Stimulated activated CD4-positive, alpha-beta T cell treated with anti-CD3 and anti-CD28 coated beads, Interleukin-15, amount 100 ng/mL, for 1 hour (primary cell): ENCODE measurements around the gene CHRDL1.
"Not testable (repeated sequence)": the region's sequence is repeated elsewhere in the genome, so short reads cannot be mapped to it uniquely, and the experiment has no call there.

ENCODE experiments used
- DNase-seq, 2 donors: peaks; one replicate each; pipeline ENCODE4 v3.0.0-alpha.2; 2020; ENCODE audit warnings: low read depth in 1 of 2, low spot score in 1 of 2

The CHRDL1 gene, protein sequence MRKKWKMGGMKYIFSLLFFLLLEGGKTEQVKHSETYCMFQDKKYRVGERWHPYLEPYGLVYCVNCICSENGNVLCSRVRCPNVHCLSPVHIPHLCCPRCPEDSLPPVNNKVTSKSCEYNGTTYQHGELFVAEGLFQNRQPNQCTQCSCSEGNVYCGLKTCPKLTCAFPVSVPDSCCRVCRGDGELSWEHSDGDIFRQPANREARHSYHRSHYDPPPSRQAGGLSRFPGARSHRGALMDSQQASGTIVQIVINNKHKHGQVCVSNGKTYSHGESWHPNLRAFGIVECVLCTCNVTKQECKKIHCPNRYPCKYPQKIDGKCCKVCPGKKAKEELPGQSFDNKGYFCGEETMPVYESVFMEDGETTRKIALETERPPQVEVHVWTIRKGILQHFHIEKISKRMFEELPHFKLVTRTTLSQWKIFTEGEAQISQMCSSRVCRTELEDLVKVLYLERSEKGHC

DNA sequence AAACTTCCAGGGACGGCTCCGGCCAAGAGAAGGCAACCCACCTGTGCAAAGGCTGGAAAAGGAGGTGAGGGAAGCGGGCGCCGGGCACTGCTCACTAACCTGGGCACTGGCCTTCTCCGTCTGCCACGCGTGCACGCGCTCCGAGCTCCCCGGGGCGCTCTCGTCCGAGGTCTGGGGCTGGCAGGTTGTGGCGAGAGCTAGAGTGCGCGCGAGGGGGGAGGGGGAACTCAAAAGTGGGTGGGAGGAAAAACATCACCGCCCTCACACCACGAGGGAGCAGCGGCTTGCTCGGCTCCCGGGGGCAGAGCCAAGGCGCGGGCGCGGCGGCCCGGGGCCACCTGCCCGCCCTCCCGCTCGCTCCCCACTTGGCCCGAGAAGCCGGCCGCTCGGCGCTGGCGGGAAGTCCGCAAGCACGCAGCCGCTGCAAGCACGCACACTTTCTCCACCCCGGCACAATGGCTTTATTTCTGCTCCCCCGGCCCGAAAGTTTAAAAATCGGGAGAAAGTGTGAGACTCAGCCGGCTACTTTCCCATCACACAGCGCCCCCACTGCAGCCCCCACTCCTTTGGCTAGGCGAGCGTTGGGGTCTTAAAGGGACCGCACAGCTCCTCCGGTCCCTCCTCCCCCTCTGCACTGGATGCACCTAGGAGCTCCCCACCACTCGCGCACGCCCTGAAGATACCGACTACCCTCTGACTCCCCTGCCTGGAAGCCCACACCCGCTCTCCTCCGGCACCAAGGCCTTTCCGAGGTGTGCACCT, at the start of gene CHRDL1:
TSS of gene CHRDL1 (minus strand) at position 173 of the 762 bp plus-strand sequence. CDS start 3,636 bp downstream, outside the sequence.
- DNase-seq = no peak

DNA sequence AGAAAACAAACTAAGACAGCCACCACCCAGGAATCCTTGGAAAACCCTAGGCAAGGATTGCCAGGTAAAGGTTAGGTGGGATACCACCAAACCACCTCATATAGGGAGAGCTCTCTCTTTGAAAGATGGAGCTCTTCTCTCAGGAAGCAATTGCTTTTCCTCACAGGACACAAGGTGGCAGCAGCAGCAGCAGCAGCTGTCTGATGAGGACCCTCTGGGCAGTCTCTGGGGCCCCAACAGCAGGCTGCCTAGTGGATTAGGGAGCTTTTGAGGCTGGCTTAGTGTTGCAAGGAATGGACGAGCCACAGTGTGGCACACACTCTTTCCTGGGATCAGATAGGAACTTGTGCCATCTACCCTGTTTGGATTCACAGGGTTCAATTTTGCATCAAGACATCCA, 41.4 kb upstream of the CHRDL1 start:
- no peak for DNase-seq

DNA sequence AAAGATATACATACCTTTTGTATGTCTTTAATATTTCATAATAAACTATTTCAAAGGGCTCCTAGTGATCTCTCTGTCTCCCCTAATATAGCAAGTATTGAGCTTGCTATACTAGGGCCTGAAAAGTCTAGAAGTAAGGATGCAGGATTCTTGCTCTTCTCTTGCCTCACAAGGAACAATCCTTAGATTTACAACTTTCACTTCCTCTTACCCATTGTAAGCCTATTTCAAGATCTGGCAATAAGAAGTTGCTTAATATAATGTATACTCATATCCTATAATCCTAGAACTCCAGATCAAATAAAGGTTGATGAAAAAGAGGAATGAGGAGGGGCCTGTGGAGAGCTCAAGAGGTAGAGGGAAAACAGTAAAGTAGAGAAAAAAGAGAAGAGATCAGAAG, 40.8 kb upstream of the CHRDL1 start:
- no peak for DNase-seq

DNA sequence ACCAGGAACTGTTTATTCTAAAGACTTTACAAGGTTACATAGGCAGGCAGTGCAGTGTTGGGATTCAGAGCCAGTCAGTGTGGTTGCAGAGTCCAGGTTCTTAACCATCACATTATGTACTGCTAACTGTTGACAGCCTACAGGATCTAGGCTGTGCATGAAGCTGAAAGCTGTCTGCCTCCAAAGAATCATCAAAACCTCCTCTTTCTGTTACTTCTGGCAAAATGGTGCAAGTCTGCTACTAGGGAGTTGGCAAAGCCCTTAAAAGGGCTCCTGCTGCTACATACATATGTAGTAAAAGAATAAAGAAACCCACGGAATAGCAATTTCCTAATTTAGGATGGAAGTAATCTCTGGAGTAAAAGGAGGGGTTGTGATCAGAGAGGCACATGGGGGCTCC, 40.4 kb upstream of the CHRDL1 start:
- DNase-seq = no peak

DNA sequence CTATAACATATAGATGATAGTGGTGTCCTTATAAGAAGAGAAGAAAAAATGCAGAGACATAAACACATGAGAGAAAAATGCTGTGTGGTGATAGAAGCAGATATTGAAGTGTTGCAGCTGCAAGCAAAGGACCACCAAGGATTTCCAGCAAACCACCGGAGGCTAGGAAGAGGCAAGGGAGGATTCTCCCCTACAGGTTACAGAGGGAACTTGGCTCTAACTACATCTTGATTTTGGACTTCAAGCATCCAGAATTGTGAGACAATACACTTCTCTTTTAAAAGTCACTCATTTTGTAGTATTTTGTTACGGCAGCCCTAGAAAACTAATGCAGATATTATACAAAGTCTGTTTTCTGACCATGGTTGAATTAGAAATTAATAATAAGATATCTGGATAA, 30.4 kb upstream of the CHRDL1 start:
- DNase-seq = no peak

DNA sequence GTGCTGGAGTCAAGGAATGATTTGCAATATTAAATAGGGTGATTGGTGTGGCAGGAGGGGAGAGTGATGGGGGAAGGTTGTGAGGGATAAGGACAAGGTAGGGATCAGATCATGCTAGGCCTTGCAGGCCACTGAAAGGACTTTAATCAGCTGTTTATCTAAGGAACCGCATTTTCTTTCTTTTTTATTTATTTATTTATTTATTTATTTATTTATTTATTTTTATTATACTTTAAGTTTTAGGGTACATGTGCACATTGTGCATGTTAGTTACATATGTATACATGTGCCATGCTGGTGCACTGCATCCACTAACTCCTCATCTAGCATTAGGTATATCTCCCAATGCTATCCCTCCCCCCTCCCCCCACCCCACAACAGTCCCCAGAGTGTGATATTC, 20.9 kb upstream of the CHRDL1 start:
- DNase-seq = not testable (repeated sequence)

DNA sequence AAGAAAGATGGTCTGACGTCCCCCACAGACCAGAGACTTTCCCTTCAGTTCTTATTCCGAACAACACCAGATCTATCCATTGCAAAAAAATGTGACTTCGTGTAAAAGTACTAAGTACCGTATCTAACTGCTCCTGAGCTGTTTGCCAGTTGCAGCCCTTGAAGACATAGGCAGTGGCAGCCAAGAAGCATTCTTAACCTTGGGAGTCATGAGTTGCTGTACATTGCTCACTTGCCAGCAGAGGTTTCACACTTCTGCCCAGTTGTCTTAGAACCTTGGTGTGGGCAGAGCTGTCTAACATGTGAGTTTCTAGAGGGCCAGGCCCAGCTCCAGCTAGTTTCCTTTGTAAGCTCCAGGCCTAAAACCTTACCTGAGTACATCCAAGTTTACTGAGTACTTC, 10.5 kb upstream of the CHRDL1 start:
- no peak for DNase-seq

DNA sequence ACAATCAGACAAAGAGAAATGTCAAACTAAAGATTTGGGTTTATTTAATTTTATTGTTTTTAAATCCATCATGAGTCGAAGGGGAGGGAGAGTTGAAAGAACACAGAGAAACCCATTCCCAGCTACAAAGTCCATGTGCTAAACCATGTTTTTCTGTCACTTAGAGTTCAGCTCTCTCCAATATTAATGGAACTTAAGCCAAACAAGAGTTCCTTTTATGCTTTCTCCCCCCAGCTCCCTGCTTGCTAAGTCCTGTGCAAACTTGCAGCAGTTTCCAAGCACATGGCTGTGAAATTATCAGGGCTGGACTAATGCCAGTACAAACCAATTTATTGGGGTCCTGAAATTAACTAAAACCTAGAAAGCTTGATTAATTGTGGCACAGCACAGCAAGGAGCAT, 9.7 kb upstream of the CHRDL1 start:
- DNase-seq = no peak

DNA sequence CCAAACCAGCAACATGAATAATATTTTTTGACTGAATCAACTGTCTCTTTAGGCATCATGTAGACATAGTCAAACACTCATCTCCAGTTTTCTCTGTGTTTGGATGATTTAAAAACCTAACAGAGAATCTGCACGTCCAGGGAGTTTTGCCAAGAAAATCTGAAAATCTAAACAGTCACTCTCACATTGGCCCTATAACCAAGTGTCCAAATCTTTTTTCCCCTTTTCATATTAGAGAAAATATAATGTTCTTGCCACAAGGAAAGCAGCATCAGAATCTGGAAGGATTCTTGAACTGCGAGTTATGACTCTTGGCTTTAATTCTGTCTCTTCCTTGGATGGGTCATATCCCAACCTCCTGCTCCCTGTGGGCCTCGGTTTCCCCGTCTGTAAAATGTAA, 8.8 kb upstream of the CHRDL1 start:
- DNase-seq = no peak

DNA sequence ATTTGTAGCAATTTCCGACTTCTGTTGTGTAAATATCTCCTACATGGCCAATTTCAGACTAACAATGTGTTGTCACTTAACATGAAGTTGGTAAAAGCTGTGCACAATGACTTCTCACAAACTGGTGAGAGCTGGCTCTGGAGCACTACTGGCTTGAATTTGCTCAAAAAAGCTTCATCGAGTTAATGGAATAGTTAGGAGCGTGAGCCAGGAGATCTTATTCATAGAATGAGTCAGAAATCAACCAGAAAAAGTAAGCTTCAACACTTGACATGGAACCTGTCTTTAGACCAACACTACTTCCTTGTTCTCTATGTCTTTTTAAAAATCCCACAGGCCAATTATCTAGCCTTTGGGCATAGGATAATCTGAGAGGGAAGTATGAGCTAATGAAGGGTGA, 7.9 kb upstream of the CHRDL1 start:
- DNase-seq = no peak

DNA sequence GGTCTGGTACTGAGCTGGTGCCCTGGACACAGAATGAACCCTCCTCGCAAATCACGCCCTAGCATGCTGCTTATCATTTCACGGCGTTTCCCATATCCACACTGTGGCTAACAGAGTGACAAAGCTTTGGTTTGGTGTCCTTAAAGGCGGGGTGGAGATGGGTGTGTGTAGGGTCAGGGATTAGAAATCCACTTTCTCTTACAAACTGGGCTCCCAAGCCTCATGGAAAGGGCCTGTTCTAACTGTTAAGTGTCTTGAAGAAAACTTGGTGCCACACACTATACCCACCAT, 735 bp upstream of the CHRDL1 start:
- no peak for DNase-seq

DNA sequence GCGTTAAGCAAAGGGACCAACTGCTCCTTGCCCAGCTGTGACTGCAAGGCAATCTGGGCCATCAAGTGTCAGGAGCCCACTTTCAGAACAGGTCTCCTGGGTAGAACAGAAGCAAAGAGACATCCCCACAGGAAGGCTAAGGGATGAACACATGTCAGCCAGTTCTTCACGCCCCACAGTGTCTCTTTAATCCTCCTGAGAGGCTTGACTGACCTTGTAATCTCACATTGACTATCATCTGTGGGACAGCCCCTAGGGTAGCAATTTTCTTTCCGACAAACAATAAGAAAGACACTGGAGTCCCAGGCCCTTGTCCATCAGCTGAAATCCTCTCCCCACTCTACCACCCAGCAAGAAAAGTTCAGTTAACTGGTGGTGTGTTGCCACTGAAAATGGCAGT, 1.0 kb downstream of the CHRDL1 start:
- DNase-seq = no peak

DNA sequence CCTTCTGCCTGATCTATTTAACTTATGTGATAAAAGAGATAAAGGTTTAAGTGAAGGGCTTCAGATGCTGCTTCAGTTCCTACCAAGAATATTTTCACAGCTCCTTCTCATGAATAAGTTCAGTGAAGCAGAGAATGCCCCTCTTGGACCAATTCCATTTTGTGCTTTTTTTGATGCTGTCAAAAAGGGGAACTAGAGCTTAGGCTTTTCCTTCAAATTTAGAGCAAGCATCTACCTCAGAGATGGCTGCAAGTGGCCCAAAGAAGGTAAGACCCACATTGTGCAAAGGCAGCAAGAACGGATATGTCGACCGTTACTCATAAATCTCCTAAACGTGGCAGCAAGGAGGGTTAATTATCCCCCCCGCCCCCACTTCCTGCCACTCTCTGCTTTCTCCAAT, 4.5 kb downstream of the CHRDL1 start:
- DNase-seq = no peak

DNA sequence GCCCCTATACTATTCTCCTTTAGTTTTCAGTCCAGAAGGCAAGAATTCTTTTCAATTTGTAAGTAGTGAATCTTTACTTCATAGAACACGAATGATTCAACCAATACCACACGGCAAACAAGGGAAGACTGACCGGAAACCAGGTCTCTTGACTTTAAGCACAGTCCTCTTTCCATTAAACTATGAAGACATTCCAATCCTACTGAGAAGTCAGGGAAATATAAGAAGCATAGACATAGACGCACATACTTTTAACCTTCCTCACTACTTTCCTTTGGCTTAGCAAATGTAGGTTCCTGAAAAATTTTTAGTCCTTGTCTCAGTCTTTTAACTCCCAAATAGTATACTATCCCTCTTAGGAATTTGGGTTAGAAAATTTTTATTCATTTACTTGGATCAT, 9.1 kb downstream of the CHRDL1 start:
- DNase-seq = no peak

DNA sequence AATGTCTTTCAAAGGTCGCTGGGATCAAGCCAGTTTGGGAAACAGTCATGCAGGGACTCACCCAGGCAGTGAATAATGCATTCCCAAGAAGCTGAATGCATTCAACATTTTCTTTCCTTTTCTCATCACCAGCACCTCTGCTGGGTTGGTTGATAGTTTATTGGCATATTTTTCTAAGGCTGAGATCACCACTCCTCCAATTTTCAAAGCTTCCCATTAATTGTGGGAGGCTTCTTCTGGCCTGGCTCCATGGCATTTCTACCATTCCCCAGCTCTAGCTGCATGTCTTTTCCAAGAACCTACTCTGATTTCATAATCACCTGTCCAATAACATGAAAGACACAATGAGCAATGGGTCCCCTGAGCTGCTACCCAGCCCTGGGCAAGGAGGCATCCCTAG, 35.8 kb downstream of the CHRDL1 start:
- no peak for DNase-seq

DNA sequence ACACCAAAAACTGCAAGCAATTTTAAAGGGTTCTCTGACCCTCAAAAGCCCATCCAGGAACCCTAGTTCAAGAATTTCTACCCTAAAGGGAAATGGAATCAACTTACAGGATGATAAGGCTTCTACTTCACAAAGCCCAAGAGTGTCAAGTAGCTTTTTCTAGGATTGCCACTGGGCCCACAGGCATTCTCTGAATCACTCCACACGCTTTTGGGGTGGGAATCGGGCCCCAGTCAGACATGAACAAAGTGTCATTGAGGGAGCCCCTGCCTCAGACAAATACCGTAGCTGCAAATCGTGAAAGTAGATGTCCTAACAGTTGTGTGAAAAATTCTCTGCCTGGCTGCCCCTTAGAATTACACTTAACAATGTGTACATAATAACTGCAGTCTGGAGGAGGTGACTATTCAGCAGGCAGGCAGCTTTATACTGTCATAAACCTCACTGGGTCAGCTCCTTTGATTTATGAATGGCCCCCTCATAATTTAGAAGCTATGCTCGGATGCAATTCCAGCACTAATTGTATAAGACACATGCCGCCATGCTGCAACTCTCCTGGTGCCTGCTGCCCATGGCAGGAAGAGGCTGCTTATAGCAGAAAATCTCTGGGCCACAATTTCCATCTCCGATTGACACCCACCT, 36.7 kb downstream of the CHRDL1 start:
- DNase-seq = no peak

DNA sequence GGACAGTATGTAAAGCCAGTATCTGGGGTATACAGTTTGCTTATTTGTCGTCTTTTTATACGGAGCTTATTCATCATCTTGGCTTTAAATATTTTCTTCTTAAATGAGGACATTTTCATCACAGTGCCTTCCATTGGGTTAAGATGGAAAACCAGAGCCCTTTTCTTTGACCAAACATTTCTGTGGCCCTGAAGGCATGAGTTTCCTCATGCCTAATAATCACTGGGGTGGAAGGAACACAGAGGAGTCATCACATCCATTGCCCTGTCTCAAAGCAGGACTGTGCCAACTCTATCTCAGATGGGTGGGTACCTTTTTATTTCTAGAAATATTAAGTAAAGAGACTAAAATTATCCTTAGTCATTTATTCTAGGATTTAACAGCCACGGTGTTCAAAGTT, 40.0 kb downstream of the CHRDL1 start:
- no peak for DNase-seq

DNA sequence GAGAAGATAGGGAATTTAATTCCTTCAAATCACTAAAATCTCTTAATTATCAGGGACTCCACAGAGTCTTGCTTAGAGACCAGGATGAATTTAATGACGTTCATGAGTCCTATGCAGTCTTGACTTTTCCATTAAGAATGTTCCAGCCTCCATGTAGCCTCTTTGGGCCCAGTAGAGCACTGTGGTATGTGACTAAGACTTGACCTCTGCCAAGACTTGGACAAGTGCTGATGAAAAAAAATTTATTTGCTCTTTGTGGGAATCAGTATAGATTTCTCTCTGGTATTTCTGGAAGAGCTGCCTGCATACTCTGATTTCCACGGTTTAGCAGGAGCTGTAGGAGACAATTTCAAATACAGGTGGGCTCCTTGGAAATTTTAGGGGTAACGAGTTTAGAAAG, 40.6 kb downstream of the CHRDL1 start:
- no peak for DNase-seq

DNA sequence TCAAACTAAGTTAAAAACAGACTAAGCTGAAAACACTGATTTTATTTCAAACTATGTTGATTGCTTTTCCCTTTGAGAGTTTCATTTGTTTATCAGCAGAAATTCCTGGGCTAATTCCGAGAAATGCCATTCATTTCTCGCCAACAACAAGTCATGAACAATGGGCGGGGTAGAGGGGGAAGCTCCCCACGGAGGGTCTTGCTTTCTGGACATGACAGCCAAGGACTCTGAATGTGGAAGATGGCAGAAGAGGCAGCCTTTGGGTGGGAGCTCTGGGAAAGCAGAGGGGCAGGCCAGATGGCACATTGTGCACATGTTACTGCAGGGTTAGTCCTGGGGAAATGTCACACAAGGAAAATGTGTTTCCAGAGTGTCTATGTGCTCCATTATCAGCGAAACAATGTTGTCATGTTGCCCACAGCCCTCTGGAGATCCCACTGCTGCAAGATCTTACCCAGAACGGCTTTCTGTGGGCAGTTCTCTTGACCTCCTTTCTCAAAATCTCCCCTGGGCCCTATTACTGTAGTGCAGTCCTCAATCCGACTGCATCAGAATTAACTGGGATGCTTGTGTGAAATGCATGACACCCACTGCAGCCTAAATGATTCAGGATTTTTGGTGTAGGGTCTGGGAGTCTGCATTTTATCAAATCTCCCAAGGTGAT, 45.0 kb downstream of the CHRDL1 start:
- DNase-seq = no peak

DNA sequence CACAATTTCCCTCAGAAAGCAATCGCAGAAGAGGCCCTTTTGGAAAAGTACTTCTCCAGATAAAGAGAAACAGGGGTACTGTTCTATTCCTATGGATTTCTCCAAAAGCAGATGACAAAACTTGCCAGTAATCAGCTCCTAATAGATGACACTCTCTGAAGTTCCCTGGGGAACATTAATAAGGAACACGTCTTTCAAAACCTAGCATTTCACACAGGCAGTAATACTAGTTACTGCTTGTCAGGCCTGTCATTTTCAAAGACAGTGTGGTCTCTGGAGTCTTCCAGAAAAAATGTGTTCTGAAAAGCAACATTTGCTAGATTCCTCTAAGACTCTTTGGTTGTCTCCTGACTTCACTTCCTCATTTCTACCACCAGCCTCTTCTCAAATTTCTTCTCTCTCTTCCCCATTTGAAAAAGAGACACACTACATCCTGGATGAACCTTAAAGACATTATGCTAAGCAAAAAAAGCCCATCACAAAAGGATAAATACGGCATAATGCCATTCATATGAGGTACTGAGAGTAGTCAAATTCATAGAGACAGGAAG, 47.3 kb downstream of the CHRDL1 start:
- DNase-seq = no peak

DNA sequence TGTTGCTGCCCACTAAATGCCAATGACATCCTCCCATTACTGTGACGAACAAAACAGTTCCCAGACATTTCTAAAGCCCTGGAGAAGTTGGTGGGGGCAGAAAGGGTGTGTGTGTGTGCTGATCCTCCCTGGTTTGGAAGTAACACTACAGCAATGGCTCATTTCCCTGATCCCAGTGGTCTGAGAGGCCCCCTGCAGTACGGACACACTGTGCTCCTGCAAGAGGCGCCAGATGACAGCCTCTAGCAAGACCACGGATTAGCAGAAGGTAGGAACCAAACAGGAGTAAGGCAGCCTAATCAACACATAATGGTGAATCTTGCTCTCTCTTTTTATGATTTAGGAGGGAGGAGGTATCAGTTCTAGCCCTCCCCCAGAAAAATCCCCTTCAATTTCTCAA, 49.6 kb downstream of the CHRDL1 start:
- no peak for DNase-seq
